OCI-LY7 (cell line): ENCODE measurements around the gene IFT27. TPM values are rescaled to one million over a fixed set of nuclear protein-coding genes. Genes with fewer than 3 reads are reported as not detected.

Experiments used
- BruUV-seq: library from RNA; stranded (reverse); fragments of 400-500 nt; replicated peaks from 2 replicates; lab custom pipeline; 2021; lab: Mats Ljungman, UMichigan
- CTCF ChIA-PET: fragments of 300-600 bp; sonication (Branson Sonifier 250); formaldehyde crosslinking; loops from one replicate; lab custom pipeline; 2022; ENCODE audit warnings: antibody characterized with exemption; ENCODE audit not compliant: unreplicated experiment; lab: Charles Lee
- POLR2A ChIA-PET: fragments of 300-600 bp; sonication (Branson Sonifier 250); formaldehyde crosslinking; loops from one replicate; lab custom pipeline; 2022; ENCODE audit warnings: antibody characterized with exemption; lab: Charles Lee
- DNase-seq: peaks from one replicate; pipeline ENCODE4 v3.0.0-alpha.2; 2015; ENCODE audit warnings: low spot score
- H2AFZ ChIP-seq: fragments of 200-600 bp; sonication (generic), shearing (Covaris generic); 2 replicates; pipeline ENCODE4 v1.6.1; 2014; ENCODE audit warnings: mild to moderate bottlenecking, antibody characterized with exemption, low read length, moderate library complexity
- H3K27ac ChIP-seq: fragments of 200-600 bp; sonication (generic); 2 replicates; pipeline ENCODE4 v1.5.1; 2014; ENCODE audit warnings: mixed run types, low read depth, mild to moderate bottlenecking, moderate library complexity, low read length, inconsistent platforms; ENCODE audit not compliant: poor library complexity, severe bottlenecking
- H3K36me3 ChIP-seq: fragments of 200-600 bp; sonication (generic); 2 replicates; pipeline ENCODE4 v1.6.1; 2014; ENCODE audit warnings: mild to moderate bottlenecking, antibody characterized with exemption, low read length, moderate library complexity, mixed read lengths; ENCODE audit not compliant: insufficient read depth
- H3K4me1 ChIP-seq: fragments of 200-600 bp; sonication (generic); 2 replicates; pipeline ENCODE4 v1.5.1; 2014; ENCODE audit warnings: mild to moderate bottlenecking, low read length; ENCODE audit not compliant: insufficient read depth, poor library complexity, severe bottlenecking
- H3K4me2 ChIP-seq: fragments of 200-600 bp; sonication (generic); 2 replicates; pipeline ENCODE4 v1.6.1; 2014; ENCODE audit warnings: mild to moderate bottlenecking, low read length
- H3K4me3 ChIP-seq: fragments of 200-600 bp; sonication (generic); 2 replicates; pipeline ENCODE4 v1.5.1; 2014; ENCODE audit warnings: mild to moderate bottlenecking, low read depth, low read length; ENCODE audit not compliant: poor library complexity, severe bottlenecking
- H3K79me2 ChIP-seq: fragments of 200-600 bp; sonication (generic); 2 replicates; pipeline ENCODE4 v1.6.1; 2016; ENCODE audit warnings: low read depth, mild to moderate bottlenecking, low read length, moderate library complexity, mixed read lengths; ENCODE audit not compliant: insufficient read depth
- H3K9me2 ChIP-seq: fragments of 200-600 bp; sonication (generic); 2 replicates; pipeline ENCODE4 v1.6.1; 2016; ENCODE audit warnings: mild to moderate bottlenecking, low read length, mixed read lengths; ENCODE audit not compliant: insufficient read depth
- H3K9me3 ChIP-seq: fragments of 200-600 bp; sonication (generic); 2 replicates; pipeline ENCODE4 v1.6.1; 2014; ENCODE audit warnings: mild to moderate bottlenecking, mixed run types, low read length, mixed read lengths
- H4K20me1 ChIP-seq: fragments of 200-600 bp; sonication (generic); 2 replicates; pipeline ENCODE4 v1.6.1; 2014; ENCODE audit warnings: mild to moderate bottlenecking, antibody characterized with exemption, low read length, moderate library complexity, mixed read lengths; ENCODE audit not compliant: insufficient read depth
- EZH2phosphoT487 ChIP-seq: fragments of 200-600 bp; sonication (generic); IDR thresholded peaks from 2 replicates; pipeline ENCODE4 v1.6.1; 2018; ENCODE audit warnings: low read depth, borderline replicate concordance, mild to moderate bottlenecking, mixed run types, antibody characterized with exemption, low read length, moderate library complexity, mixed read lengths
- intact Hi-C: fragments of 100-400 bp; cut with micrococcal nuclease; formaldehyde crosslinking; loops from one replicate; pipeline ENCODE4 v1.10.0; 2022; ENCODE audit not compliant: unreplicated experiment
- total RNA-seq, 2 experiments: library from RNA; depleted of rRNA in 1 of 2; stranded (reverse); fragments of >200 nt in 1 of 2; shearing (Covaris generic) in 1 of 2; gene quantifications; 2 replicates each; pipeline ENCODE4 v1.2.3, GENCODE V29; 2014 to 2022
- TF ChIP-seq, protein P1 (sequence below): fragments of 200-600 bp; sonication (generic); conservative IDR thresholded peaks from 2 replicates; pipeline ENCODE4 v1.5.1; 2014; ENCODE audit warnings: mild to moderate bottlenecking, antibody characterized with exemption, low read length, moderate library complexity, mixed read lengths

The IFT27 gene
- total RNA-seq, 2 experiments from 2014 or later = 18.3 to 50.0 TPM

- no TSS peak for BruUV-seq
- ChIA-PET POLR2A (no interaction called here), CTCF (no interaction called here)
- Histone ChIP-seq H3K4me2 (no peak overlapping the region), H3K36me3 (no peaks in the 10 kb centered on the region), H3K9me3 (peaks cover 7% of the 10 kb centered on the region; the same call in 1 of the 2 replicates), H2AFZ (no peak overlapping the region), H3K4me3 (no peak overlapping the region), H3K9me2 (no peaks in the 10 kb centered on the region), H4K20me1 (no peaks in the 10 kb centered on the region), H3K4me1 (no peaks in the 10 kb centered on the region), H3K27ac (no peak overlapping the region), H3K79me2 (no peaks in the 10 kb centered on the region)
- DNase-seq = no peak
- TF ChIP-seq EZH2phosphoT487 = no peak
- TF ChIP-seq, protein P1, sequence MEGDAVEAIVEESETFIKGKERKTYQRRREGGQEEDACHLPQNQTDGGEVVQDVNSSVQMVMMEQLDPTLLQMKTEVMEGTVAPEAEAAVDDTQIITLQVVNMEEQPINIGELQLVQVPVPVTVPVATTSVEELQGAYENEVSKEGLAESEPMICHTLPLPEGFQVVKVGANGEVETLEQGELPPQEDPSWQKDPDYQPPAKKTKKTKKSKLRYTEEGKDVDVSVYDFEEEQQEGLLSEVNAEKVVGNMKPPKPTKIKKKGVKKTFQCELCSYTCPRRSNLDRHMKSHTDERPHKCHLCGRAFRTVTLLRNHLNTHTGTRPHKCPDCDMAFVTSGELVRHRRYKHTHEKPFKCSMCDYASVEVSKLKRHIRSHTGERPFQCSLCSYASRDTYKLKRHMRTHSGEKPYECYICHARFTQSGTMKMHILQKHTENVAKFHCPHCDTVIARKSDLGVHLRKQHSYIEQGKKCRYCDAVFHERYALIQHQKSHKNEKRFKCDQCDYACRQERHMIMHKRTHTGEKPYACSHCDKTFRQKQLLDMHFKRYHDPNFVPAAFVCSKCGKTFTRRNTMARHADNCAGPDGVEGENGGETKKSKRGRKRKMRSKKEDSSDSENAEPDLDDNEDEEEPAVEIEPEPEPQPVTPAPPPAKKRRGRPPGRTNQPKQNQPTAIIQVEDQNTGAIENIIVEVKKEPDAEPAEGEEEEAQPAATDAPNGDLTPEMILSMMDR = no peak
- intact Hi-C loops = no loop called here
These were observed 32.1 kb downstream of the IFT27 start for GRCh38 chr22:36743591-36744412.

DNA sequence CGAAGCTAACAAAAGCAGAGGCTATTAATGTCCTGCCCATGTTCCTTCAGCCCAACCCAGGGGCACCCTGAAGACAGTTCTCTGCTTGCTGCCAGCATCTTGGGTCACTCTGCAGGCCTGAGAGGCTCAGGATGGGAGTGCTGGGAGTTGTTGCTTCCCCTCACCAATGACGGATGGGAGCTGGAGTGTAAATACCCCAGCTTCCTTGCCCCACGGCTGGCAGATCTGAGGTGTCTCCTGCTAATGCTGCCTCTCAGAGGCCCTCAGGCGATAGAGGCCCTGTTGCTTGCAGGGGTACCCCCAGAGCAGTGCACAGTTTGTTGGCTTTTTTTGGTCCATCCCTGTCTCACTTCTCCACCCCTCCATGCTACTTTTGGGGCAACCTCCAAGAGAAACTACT, 32.9 kb downstream of the IFT27 start:
- Histone ChIP-seq H3K4me3 (no peak overlapping the region), H3K9me3 (peaks cover 7% of the 10 kb centered on the region; the same call in 1 of the 2 replicates), H3K4me2 (no peak overlapping the region), H3K79me2 (no peaks in the 10 kb centered on the region), H3K4me1 (no peaks in the 10 kb centered on the region), H2AFZ (no peak overlapping the region), H3K27ac (no peak overlapping the region), H3K9me2 (no peaks in the 10 kb centered on the region), H4K20me1 (no peaks in the 10 kb centered on the region), H3K36me3 (no peaks in the 10 kb centered on the region)
- DNase-seq = no peak
- no TSS peak for BruUV-seq
- CTCF ChIA-PET = interaction anchor here (1.0 kb wide), 1 partner anchor 191 kb away, joined by 3 read pairs; no protein-coding TSS in a partner anchor
- POLR2A ChIA-PET = interaction anchor here (0.6 kb wide), 1 partner anchor 191 kb away, joined by 3 read pairs; no protein-coding TSS in a partner anchor
- intact Hi-C loops = no loop called here
- TF ChIP-seq, protein P1 = no peak
- TF ChIP-seq EZH2phosphoT487 = no peak
